ENCODE data around the gene DOK1.

The DOK1 gene

GRCh38 chr2:74571058-74571457 lies 16.5 kb downstream of the DOK1 start:
- no peak for DNase-seq

- no peak for DNase-seq
Measured at GRCh38 chr2:74572178-74572925, 17.8 kb downstream of the DOK1 start.

GRCh38 chr2:74573747-74574562 lies 19.4 kb downstream of the DOK1 start:
- no peak for DNase-seq

- DNase-seq = no peak
Measured at GRCh38 chr2:74575320-74575719, 20.8 kb downstream of the DOK1 start.

- no peak for DNase-seq
Measured at GRCh38 chr2:74576211-74576862, 21.8 kb downstream of the DOK1 start.

DNA sequence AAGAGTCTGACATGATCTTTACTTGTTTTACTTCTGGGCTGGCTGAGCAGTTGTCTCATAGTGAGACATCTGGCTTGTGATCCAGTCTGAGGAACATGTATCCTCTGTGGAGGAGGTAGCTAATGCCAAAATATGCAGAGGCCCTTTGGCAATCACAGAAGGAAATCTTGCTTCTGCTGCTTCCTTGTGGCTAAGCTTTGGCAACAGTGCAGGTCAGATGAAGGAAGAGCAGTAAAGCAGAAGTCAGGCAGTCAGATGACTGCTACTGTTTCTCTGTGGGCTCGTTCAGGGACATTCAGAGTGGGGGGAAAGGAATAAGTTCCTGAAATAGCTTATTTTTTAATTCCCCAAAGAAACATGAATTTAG lies 22.3 kb downstream of the DOK1 start:
- DNase-seq = no peak

DNA sequence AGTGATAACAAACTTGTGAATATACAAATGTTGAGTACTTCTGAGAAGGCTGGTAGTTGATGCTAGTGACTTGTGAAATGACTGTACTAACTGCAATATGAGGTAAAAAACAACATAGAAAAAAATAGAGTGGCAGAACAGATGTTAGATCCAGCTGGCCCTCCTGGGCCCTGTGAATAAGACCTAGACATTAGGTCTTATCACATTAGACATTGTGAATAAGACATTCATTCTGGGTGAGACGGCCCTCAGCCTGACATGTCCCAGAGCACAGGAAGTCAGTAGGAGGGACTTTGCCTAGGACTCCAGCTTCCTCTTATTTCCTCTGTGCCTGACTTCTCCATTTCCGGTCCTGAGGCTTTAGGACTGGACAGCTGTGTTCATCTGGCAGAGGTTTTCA lies 22.9 kb downstream of the DOK1 start:
- no peak for DNase-seq

- no peak for DNase-seq
Measured at GRCh38 chr2:74578408-74578807, 23.9 kb downstream of the DOK1 start.

DNA sequence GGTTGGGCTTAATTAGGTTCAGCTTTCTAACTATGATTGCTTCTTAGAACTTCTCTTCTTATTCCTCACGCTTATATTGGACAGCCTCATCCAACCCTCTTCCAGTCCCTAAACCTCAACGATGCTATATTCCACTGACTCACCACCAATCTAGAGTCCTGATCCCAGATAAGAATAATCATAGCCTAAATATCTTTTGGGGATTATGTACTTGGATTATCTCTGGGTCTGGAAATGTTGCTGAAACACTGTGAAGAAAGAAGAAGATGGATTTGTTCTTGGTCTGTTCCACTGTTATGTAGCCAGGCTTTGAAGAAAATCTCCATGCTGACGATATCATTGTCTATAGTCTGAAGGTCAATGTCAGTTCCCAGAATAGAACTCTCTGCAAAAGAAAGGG lies 26.9 kb downstream of the DOK1 start:
- DNase-seq = no peak

- no peak for DNase-seq
Measured at GRCh38 chr2:74582184-74582583, 27.7 kb downstream of the DOK1 start.

- no peak for DNase-seq
Measured at GRCh38 chr2:74583504-74583903, 29.0 kb downstream of the DOK1 start.

GRCh38 chr2:74584088-74584645 lies 29.6 kb downstream of the DOK1 start:
- no peak for DNase-seq

DNA sequence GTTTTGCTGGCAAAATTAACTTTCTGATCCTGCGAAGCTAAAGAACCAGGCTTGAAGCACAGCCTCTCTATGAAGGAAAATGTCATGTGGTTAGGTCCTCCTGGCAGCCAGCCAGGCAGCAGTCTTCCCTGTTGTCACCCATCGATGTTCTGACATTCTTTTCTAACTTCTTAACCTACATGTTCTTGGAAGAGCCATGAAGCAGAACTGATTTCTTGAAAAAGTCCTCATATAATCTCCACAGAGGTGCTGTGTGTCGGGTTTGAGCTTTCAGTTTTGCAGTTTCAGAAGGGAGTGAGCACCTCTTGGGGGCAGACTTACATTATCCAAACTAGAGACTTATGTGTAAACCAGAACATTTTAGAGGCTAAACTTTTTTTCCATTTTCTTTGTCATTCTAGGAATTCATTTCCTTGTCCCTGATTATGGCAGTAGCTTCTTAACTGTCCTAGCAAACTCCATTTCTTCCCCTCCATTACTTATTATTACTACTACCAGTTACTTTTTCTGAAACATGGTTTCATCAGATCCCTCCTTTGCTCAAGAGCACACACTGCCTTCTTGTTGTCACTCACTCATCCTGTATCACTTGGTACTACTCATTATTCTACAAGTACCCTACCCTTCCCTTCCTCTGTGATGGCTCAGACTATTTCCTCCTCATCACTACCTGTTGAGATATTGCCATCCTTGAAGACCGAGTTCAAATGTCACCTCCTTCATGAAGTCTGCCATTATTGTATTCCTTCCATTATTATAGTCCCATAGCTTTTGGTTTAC lies 31.1 kb downstream of the DOK1 start:
- DNase-seq = peak in 1 of 2 experiments; percentile 4

DNA sequence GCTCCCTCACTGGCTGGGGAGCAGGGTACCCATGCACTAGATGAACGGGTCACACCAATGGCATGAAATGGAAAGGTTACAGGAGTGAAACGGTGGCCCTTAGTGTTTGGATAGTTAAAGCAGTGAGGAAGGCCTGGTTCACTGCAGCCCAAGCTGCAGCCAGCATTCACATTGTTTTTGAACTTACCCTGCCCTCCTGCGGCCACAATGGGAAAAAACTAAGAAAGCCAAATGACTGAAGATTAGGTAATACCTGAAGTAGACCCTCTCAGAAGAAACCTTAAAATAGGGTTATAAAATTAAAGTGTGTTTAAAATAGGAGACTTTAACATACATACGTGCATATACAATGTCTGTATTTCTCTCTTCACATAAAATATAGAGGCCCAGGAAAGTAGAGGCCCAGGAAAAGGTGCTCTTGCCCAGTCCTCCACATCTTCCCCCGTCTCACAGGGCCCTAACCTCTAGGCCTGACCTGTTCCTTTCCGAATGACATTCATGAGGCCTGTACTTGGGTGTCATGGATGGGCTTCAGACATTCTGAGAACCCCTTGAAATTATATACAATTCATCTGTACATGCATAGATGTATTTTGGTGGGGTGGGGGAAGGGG lies 33.3 kb downstream of the DOK1 start:
- peak; percentile 42 to 57 for DNase-seq

DNA sequence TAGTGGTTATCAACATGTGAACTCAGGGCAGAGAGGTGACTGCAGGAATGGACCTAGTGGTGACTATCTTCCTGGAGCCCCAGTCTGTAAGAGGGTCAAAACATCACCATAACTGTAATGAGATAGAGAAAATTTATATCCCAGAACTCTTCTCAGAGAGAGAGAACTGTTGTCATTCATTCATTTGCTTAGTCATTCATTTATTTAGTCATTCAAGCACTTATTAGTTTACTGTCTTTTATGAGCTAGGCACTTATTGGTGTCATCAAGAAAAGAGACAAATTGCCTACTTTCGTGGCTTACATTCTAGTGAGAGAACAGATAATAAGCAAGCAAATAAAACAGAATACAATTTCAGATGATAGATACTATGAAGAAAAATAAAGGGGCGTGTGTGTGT lies 34.1 kb downstream of the DOK1 start:
- DNase-seq = no peak

DNA sequence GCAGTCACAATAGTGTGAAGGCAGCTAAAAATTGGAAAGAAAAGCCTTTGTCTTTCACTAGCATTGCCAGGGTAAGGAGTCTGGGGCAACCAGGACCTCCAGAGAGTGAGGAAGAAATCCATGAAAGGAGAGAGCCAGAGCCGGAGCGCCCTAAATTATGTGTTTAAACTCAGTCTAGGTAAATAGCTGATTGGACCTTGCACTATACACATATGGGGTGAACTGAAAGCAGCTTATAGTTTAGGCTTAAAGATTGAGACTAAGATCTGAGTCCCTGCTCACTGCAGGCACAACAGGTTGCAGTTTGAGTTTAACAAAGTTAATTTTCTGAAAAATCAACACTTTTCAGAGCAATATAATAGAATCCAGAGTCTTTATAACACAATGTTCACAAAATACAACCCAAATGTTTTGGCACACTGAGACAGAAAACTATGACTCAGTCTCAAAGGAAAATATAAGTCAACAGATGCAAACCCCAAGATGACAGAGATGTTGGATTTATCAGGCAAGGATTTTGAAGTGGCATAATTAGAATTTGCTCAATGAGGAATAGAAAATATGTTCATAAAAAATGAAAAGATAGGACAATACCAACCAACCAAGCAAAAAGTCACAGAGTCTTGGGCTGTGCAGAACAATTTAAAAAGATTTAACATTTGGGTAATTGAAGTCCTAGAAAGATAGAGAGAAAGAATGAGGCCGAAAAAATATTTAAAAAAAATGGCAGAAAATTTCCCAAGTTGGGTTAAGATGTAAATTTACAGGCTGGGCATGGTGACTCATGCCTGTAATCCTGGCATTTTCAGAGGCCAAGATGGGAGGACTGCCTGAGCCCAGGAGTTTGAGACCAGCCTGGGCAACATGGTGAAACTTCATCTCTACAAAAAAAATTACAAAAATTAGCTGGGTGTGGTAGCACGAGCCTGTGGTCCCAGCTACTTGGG lies 39.6 kb downstream of the DOK1 start:
- DNase-seq = no peak

DNA sequence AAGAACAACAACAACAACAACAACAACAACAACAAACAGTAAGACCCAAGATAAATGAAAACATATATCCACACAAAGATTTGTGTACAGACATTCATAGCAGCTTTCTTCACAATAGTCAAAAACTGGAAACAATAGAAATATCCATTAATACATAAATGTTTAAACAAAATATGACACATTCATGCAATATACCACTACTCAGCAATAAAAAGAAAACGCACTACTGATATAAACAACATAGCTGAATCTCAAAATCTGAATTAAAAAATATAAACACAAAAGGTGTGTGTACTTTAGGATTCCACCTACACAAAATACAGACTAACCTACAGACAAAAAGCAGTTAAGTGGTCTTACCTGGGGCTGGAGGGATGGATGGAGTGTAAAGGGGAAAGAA lies 42.1 kb downstream of the DOK1 start:
- DNase-seq = no peak

DNA sequence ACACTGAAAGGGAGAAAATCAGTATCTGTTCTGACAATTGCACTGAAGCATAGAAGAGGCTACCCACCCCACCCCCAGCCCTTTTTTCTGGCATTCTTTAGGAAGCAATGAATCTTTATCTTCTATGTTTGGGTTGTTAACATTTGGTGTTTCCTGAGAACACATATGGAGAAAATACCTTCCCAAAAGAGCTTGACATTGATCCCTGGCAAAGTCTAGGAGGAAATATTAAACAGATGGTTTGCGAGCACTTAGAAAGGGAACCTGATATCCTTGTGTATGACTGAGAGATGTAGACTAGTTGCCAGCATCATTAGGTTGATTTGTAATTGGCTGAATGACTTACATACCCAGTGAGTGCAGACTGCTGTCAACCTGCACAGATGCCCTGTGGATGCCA lies 42.9 kb downstream of the DOK1 start:
- DNase-seq = no peak

DNA sequence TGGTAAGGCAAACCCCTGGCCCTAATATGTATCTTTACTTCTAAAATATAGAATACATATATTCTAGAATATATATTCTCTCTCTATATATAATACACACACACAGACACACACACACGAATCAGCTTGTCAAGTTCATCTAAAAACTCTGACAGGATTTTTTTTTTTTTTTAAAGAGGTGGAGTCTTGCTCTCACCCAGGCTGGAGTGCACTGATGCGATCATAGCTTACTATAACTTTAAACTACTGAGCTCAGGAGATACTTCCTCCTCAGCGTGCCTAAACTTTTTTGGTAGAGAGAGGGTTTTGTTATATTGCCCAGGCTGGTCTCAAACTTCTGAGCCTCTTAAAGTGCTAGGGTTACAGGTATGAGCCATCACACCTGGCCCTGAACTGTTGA lies 45.2 kb downstream of the DOK1 start:
- DNase-seq = no peak

DNA sequence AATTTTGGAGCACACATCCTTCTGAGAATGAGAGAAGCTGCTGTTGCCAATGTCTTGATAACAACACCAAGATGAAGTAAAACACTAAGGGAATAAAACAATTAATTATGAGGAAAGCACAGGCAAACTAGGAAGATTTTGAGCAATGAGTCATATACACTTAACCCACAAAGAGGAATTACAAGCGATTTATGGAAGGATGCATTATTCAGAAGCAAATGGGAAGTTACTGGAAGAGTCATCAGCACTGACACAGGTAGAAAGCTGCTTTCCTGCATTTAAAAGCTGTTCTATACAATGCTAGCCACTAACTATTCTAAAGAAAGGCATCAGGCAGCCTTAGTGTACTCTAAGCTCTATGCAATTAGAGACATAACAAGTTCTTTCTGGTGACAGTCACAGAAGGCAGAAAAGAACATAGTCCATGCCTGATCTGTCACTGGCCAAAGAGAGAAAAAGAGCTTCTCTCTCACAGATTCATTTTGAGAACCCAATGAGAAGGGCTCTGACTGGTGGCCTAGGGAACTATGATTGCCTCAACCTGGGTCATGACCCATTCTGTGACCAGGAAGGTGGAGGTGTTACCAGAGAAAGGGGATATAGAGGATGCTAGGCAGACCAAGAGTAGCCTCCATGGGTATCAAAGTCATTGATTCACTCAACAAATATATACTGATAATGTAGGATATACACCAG lies 48.2 kb downstream of the DOK1 start:
- no peak for DNase-seq

Data from activated CD4-positive, alpha-beta T cell treated with anti-CD3 and anti-CD28 coated beads, Interleukin-2, amount 50 U/mL, for 4 hours (primary cell).